ENCODE data around the gene ADGRA3. TPM values are rescaled to one million over a fixed set of nuclear protein-coding genes. Genes with fewer than 3 reads are reported as not detected.

ADGRA3 gene, protein sequence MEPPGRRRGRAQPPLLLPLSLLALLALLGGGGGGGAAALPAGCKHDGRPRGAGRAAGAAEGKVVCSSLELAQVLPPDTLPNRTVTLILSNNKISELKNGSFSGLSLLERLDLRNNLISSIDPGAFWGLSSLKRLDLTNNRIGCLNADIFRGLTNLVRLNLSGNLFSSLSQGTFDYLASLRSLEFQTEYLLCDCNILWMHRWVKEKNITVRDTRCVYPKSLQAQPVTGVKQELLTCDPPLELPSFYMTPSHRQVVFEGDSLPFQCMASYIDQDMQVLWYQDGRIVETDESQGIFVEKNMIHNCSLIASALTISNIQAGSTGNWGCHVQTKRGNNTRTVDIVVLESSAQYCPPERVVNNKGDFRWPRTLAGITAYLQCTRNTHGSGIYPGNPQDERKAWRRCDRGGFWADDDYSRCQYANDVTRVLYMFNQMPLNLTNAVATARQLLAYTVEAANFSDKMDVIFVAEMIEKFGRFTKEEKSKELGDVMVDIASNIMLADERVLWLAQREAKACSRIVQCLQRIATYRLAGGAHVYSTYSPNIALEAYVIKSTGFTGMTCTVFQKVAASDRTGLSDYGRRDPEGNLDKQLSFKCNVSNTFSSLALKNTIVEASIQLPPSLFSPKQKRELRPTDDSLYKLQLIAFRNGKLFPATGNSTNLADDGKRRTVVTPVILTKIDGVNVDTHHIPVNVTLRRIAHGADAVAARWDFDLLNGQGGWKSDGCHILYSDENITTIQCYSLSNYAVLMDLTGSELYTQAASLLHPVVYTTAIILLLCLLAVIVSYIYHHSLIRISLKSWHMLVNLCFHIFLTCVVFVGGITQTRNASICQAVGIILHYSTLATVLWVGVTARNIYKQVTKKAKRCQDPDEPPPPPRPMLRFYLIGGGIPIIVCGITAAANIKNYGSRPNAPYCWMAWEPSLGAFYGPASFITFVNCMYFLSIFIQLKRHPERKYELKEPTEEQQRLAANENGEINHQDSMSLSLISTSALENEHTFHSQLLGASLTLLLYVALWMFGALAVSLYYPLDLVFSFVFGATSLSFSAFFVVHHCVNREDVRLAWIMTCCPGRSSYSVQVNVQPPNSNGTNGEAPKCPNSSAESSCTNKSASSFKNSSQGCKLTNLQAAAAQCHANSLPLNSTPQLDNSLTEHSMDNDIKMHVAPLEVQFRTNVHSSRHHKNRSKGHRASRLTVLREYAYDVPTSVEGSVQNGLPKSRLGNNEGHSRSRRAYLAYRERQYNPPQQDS (N-terminal part only)
- 10 to 100 TPM; 27.8 to 28.3 TPM for total RNA-seq

DNA sequence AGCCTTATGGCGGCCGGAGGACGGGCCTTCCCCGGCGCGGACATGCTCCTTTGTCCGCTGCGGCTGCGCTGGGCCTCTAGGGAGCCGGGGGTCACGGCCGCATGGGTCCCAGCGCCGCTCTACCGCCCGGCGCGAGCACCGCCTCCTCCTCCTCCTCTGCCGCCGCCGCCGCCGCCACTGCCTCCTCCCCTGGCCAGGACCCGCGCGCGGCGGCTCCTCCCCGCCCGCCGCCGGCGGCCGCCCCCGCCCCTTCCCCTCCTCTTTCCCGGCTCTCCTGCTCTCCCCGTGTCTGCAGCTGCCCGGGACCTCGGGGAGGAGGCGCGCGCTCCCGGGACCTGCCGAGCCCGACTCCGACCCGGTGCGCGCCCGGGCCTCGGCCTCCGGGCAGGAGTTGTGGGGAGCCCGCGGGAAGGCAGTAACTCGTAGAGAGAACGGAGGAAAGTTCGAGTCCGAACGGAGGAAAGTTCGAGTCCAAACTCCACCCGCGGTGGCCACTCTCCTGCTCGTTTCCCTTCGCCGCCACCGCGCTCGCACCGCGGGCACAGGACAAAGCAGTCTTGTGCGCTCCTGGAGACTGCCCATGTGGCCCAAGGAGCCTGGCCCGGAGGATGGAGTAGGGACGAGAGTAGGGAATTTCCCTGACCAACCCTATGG is at the start of gene ADGRA3:
Gene ADGRA3 (minus strand): TSS at position 179 of the 654 bp plus-strand sequence. CDS start 282 bp downstream, outside the sequence.
- peak; percentile 60 for DNase-seq (ENCODE audit: low spot score)
- Histone ChIP-seq H3K27me3 (no peaks in the 10 kb centered on the region), H3K9me3 (no peaks in the 10 kb centered on the region), H3K27ac (peak within 1 kb of the TSS; percentile 81 to 88), H3K4me3 (peak within 1 kb of the TSS; percentile 45 to 59), H3K36me3 (no peaks in the 10 kb centered on the region), H3K4me1 (peaks cover 0 to 12% of the 10 kb centered on the region in 2 donors)
- TF ChIP-seq, protein P1, sequence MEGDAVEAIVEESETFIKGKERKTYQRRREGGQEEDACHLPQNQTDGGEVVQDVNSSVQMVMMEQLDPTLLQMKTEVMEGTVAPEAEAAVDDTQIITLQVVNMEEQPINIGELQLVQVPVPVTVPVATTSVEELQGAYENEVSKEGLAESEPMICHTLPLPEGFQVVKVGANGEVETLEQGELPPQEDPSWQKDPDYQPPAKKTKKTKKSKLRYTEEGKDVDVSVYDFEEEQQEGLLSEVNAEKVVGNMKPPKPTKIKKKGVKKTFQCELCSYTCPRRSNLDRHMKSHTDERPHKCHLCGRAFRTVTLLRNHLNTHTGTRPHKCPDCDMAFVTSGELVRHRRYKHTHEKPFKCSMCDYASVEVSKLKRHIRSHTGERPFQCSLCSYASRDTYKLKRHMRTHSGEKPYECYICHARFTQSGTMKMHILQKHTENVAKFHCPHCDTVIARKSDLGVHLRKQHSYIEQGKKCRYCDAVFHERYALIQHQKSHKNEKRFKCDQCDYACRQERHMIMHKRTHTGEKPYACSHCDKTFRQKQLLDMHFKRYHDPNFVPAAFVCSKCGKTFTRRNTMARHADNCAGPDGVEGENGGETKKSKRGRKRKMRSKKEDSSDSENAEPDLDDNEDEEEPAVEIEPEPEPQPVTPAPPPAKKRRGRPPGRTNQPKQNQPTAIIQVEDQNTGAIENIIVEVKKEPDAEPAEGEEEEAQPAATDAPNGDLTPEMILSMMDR (IDR thresholded peaks at IDR 0.05), result no peak

DNA sequence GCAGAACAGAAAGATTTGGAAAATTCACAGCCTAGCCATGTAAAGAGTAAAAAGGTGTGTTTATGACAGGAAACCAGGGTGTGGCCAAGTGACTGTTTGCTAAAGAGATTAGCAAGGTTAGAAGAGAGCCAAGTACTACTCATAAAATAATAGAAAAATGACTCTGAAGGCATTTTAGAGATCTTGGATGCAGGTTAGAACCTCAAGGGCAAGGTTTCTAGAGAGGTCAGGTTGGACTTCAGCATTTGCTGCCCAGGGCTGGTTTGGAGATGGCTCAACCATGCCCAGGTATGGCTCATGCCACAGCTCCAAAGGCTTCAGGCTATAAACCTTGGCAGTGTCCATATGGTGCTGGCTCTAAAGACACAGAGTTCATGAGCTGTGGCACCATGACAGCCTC is 40.6 kb upstream of the ADGRA3 start:
- H3K27me3 ChIP-seq, result no peaks in the 10 kb centered on the region
- no peak overlapping the region for H3K27ac ChIP-seq
- no peak for DNase-seq (ENCODE audit: low spot score)
- TF ChIP-seq, protein P1 (IDR thresholded peaks at IDR 0.05), result no peak
- no peaks in the 10 kb centered on the region for H3K36me3 ChIP-seq
- no peak overlapping the region for H3K4me3 ChIP-seq
- H3K9me3 ChIP-seq, result peaks cover 0 to 4% of the 10 kb centered on the region in 2 donors
- H3K4me1 ChIP-seq, result no peaks in the 10 kb centered on the region

DNA sequence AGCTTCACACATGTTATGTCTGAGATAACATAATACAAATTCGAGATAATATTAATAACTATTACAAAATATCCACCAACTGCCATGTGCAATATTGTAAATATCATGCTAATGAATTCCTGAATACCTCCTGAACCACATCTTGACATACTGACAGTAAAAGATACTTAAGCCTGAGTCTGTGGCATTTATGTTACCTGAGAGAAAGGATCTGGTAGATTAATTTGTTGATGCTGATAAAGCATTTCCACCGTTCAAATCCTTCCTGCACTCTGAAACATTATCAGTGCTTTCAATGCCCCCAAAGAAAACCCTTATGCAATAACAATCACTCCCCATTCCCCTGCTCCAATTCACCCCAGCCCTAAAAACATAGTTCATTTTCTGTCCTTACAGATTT is 38.8 kb upstream of the ADGRA3 start:
- H3K9me3 ChIP-seq, result peaks cover 0 to 4% of the 10 kb centered on the region in 2 donors
- no peak for DNase-seq (ENCODE audit: low spot score)
- no peak overlapping the region for H3K4me3 ChIP-seq
- TF ChIP-seq, protein P1 (IDR thresholded peaks at IDR 0.05), result no peak
- H3K36me3 ChIP-seq, result no peaks in the 10 kb centered on the region
- no peaks in the 10 kb centered on the region for H3K4me1 ChIP-seq
- no peak overlapping the region for H3K27ac ChIP-seq
- no peaks in the 10 kb centered on the region for H3K27me3 ChIP-seq

DNA sequence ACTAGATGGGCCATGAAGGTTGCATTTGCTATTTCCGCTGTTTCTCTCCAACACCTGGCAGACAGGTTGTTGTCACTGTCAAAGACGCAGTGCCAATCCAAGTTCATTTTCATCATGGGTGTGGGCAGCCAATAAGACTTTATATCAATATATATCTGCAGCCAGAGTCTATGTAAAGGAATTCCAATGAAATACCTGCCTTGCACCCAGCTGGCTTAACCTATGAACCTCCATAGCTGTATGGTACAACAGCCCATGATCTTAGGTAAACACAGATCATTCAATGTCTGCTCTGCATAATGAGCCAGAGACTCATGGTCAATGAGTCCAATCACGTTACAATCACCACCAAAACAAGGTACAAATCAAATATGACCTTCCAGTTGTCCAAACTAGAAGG is 37.7 kb upstream of the ADGRA3 start:
- no peak overlapping the region for H3K27ac ChIP-seq
- no peak overlapping the region for H3K4me3 ChIP-seq
- H3K27me3 ChIP-seq, result no peaks in the 10 kb centered on the region
- no peaks in the 10 kb centered on the region for H3K36me3 ChIP-seq
- H3K4me1 ChIP-seq, result no peaks in the 10 kb centered on the region
- peaks cover 0 to 4% of the 10 kb centered on the region in 2 donors for H3K9me3 ChIP-seq
- TF ChIP-seq, protein P1 (IDR thresholded peaks at IDR 0.05), result no peak
- no peak for DNase-seq (ENCODE audit: low spot score)

DNA sequence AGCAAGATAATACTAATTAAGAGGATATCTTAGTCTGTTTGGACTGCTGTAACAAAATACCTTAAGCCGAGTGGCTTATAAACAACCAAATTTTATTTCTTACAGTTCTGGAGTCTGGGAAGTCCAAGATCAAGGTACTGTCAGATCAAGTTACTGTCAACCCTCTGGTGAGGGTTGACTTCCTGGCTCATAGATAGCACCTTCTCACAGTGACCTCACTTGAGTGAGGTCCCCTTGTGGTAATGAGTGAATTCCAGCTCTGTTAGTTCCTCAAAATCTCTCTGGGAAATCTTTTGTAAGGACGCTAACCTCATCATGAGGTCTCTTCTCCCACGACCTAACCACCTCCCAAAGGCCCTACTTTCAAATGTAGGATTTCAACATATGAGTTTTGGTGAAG is 36.9 kb upstream of the ADGRA3 start:
- DNase-seq (ENCODE audit: low spot score), result no peak
- Histone ChIP-seq H3K9me3 (no peaks in the 10 kb centered on the region), H3K36me3 (no peaks in the 10 kb centered on the region), H3K4me3 (no peak overlapping the region), H3K27ac (no peak overlapping the region), H3K4me1 (no peaks in the 10 kb centered on the region), H3K27me3 (no peaks in the 10 kb centered on the region)
- TF ChIP-seq, protein P1 (IDR thresholded peaks at IDR 0.05), result no peak

All from right atrium auricular region (tissue), 2 donors.